ENCODE results near the gene FCHO1.

FCHO1 gene

GRCh38 chr19:17711851-17712250 is 39.4 kb upstream of the FCHO1 start:
- H3K4me3 ChIP-seq (ENCODE audit: low read length) = no peak overlapping the region
- TF ChIP-seq EZH2phosphoT487 (IDR thresholded peaks at IDR 0.05; ENCODE audit: borderline replicate concordance, low read length) = no peak
- TF ChIP-seq, protein P1, sequence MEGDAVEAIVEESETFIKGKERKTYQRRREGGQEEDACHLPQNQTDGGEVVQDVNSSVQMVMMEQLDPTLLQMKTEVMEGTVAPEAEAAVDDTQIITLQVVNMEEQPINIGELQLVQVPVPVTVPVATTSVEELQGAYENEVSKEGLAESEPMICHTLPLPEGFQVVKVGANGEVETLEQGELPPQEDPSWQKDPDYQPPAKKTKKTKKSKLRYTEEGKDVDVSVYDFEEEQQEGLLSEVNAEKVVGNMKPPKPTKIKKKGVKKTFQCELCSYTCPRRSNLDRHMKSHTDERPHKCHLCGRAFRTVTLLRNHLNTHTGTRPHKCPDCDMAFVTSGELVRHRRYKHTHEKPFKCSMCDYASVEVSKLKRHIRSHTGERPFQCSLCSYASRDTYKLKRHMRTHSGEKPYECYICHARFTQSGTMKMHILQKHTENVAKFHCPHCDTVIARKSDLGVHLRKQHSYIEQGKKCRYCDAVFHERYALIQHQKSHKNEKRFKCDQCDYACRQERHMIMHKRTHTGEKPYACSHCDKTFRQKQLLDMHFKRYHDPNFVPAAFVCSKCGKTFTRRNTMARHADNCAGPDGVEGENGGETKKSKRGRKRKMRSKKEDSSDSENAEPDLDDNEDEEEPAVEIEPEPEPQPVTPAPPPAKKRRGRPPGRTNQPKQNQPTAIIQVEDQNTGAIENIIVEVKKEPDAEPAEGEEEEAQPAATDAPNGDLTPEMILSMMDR (IDR thresholded peaks at IDR 0.05; ENCODE audit: low read depth, low read length, poor library complexity, severe bottlenecking) = no peak
- H3K27ac ChIP-seq (ENCODE audit: low read depth, low read length) = no peak overlapping the region
- no peaks in the 10 kb centered on the region for H3K9me3 ChIP-seq (ENCODE audit: control insufficient read depth, insufficient read depth, low read length)
- H3K4me1 ChIP-seq (ENCODE audit: control insufficient read depth, low read length) = no peaks in the 10 kb centered on the region
- no peaks in the 10 kb centered on the region for H3K9me2 ChIP-seq (replicated peaks; ENCODE audit: control insufficient read depth, low read length)
- H3K4me2 ChIP-seq (ENCODE audit: low read length) = no peak overlapping the region
- no peaks in the 10 kb centered on the region for H3K36me3 ChIP-seq (ENCODE audit: control insufficient read depth, low read length)
- no peaks in the 10 kb centered on the region for H4K20me1 ChIP-seq (ENCODE audit: control insufficient read depth, insufficient read depth, low read depth, low read length)
- no peaks in the 10 kb centered on the region for H3K79me2 ChIP-seq (ENCODE audit: control insufficient read depth, low read length)
- no peaks in the 10 kb centered on the region for H3F3A ChIP-seq (ENCODE audit: control insufficient read depth, insufficient read depth)
- H3K27me3 ChIP-seq (ENCODE audit: control insufficient read depth, low read length) = no peaks in the 10 kb centered on the region

GRCh38 chr19:17716309-17716929 is 34.9 kb upstream of the FCHO1 start:
- no peaks in the 10 kb centered on the region for H3K9me3 ChIP-seq (ENCODE audit: control insufficient read depth, insufficient read depth, low read length)
- TF ChIP-seq EZH2phosphoT487 (IDR thresholded peaks at IDR 0.05; ENCODE audit: borderline replicate concordance, low read length) = no peak
- TF ChIP-seq, protein P1 (IDR thresholded peaks at IDR 0.05; ENCODE audit: low read depth, low read length, poor library complexity, severe bottlenecking) = peak; percentile 48
- H3K4me3 ChIP-seq (ENCODE audit: low read length) = no peak overlapping the region
- no peaks in the 10 kb centered on the region for H3K9me2 ChIP-seq (replicated peaks; ENCODE audit: control insufficient read depth, low read length)
- H3K27ac ChIP-seq (ENCODE audit: low read depth, low read length) = no peak overlapping the region
- H3K4me2 ChIP-seq (ENCODE audit: low read length) = no peak overlapping the region
- H3F3A ChIP-seq (ENCODE audit: control insufficient read depth, insufficient read depth) = 0 out of 2 replicates have a peak, but pooled peaks cover 2% of the 10 kb centered on the region
- peaks cover 7% of the 10 kb centered on the region; the same call in 1 of the 2 replicates for H3K36me3 ChIP-seq (ENCODE audit: control insufficient read depth, low read length)
- peaks cover 23% of the 10 kb centered on the region for H3K4me1 ChIP-seq (ENCODE audit: control insufficient read depth, low read length)
- no peaks in the 10 kb centered on the region for H3K27me3 ChIP-seq (ENCODE audit: control insufficient read depth, low read length)
- H4K20me1 ChIP-seq (ENCODE audit: control insufficient read depth, insufficient read depth, low read depth, low read length) = peaks cover 15% of the 10 kb centered on the region
- peaks cover 19% of the 10 kb centered on the region for H3K79me2 ChIP-seq (ENCODE audit: control insufficient read depth, low read length)

DNA sequence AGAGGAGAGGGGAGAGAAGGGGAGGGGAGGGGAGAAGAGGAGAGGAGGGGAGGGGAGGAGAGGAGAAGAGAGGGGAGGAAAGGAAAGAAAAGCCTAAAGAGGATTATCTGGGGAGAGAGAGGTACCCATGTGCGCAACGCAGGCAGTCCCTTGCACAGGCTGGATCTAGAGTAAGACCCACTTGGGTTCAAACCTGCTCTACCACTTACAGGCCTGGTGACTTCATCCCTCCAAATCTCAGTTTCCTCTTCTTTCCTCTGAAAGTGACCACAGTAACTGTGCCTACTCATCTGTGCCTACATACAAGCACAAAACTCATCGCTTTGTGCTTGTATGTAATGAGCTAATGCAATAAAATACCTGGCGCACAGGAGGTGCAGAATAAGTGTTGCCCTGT is 32.7 kb upstream of the FCHO1 start:
- H4K20me1 ChIP-seq (ENCODE audit: control insufficient read depth, insufficient read depth, low read depth, low read length) = peaks cover 17% of the 10 kb centered on the region
- H3K9me3 ChIP-seq (ENCODE audit: control insufficient read depth, insufficient read depth, low read length) = no peaks in the 10 kb centered on the region
- no peak for TF ChIP-seq EZH2phosphoT487 (IDR thresholded peaks at IDR 0.05; ENCODE audit: borderline replicate concordance, low read length)
- TF ChIP-seq, protein P1 (IDR thresholded peaks at IDR 0.05; ENCODE audit: low read depth, low read length, poor library complexity, severe bottlenecking) = no peak
- no peaks in the 10 kb centered on the region for H3K27me3 ChIP-seq (ENCODE audit: control insufficient read depth, low read length)
- H3K36me3 ChIP-seq (ENCODE audit: control insufficient read depth, low read length) = peaks cover 19% of the 10 kb centered on the region; the same call in 1 of the 2 replicates
- peak overlapping the region; percentile 89 for H3K4me3 ChIP-seq (ENCODE audit: low read length)
- peak overlapping the region; percentile 64 for H3K4me2 ChIP-seq (ENCODE audit: low read length)
- H3K9me2 ChIP-seq (replicated peaks; ENCODE audit: control insufficient read depth, low read length) = no peaks in the 10 kb centered on the region
- H3K79me2 ChIP-seq (ENCODE audit: control insufficient read depth, low read length) = peaks cover 27% of the 10 kb centered on the region
- peaks cover 32% of the 10 kb centered on the region for H3K4me1 ChIP-seq (ENCODE audit: control insufficient read depth, low read length)
- H3F3A ChIP-seq (ENCODE audit: control insufficient read depth, insufficient read depth) = 0 out of 2 replicates have a peak, but pooled peaks cover 2% of the 10 kb centered on the region
- no peak overlapping the region for H3K27ac ChIP-seq (ENCODE audit: low read depth, low read length)
